NCI-H2196 treated with DMSO at 0.1 percent for 48 hours (cell line): Measurements from ENCODE around the gene SGMS2.

Experiments
- DNase-seq: peaks from one replicate; lab custom pipeline; 2025; ENCODE audit not compliant: unreplicated experiment; lab: John Stamatoyannopoulos, UW

Gene SGMS2

GRCh38 chr4:107828315-107829090 is 3.8 kb downstream of the SGMS2 start:
- DNase-seq, result no peak

GRCh38 chr4:107831140-107831539 is 6.4 kb downstream of the SGMS2 start:
- DNase-seq, result no peak

GRCh38 chr4:107832275-107832807 is 7.6 kb downstream of the SGMS2 start:
- no peak for DNase-seq

- DNase-seq, result no peak
Observed at GRCh38 chr4:107834241-107834794, 9.6 kb downstream of the SGMS2 start.

GRCh38 chr4:107835406-107835805 is 10.7 kb downstream of the SGMS2 start:
- DNase-seq, result no peak

GRCh38 chr4:107837317-107837716 is 12.6 kb downstream of the SGMS2 start:
- no peak for DNase-seq

GRCh38 chr4:107837776-107838618 is 13.3 kb downstream of the SGMS2 start:
- no peak for DNase-seq

GRCh38 chr4:107838861-107839565 is 14.3 kb downstream of the SGMS2 start:
- DNase-seq, result no peak

- DNase-seq, result no peak
Observed at GRCh38 chr4:107843391-107843790, 18.7 kb downstream of the SGMS2 start.

- no peak for DNase-seq
Observed at GRCh38 chr4:107845681-107846080, 20.9 kb downstream of the SGMS2 start.

- no peak for DNase-seq
Observed at GRCh38 chr4:107850438-107850837, 25.7 kb downstream of the SGMS2 start.

GRCh38 chr4:107853444-107854355 is 29.0 kb downstream of the SGMS2 start:
- DNase-seq, result no peak

GRCh38 chr4:107854356-107855022 is 29.8 kb downstream of the SGMS2 start:
- DNase-seq, result no peak

- DNase-seq, result no peak
Observed at GRCh38 chr4:107855723-107856122, 31.0 kb downstream of the SGMS2 start.

GRCh38 chr4:107856901-107857300 is 32.2 kb downstream of the SGMS2 start:
- DNase-seq, result no peak

- no peak for DNase-seq
Observed at GRCh38 chr4:107857741-107858140, 33.0 kb downstream of the SGMS2 start.

GRCh38 chr4:107858158-107858742 is 33.5 kb downstream of the SGMS2 start:
- no peak for DNase-seq

GRCh38 chr4:107862658-107863057 is 37.9 kb downstream of the SGMS2 start:
- DNase-seq, result peak; percentile 48

- no peak for DNase-seq
Observed at GRCh38 chr4:107863416-107863815, 38.7 kb downstream of the SGMS2 start.
